HG03469 (cell line): Measurements from ENCODE around the gene RAB40C.

Experiments used
- ATAC-seq: cut with Tn5 transposase; IDR thresholded peaks from one replicate; pipeline ENCODE4 v1.9.1; 2021; ENCODE audit warnings: mild to moderate bottlenecking, moderate library complexity, moderate number of reproducible peaks; ENCODE audit not compliant: unreplicated experiment

The RAB40C gene

DNA sequence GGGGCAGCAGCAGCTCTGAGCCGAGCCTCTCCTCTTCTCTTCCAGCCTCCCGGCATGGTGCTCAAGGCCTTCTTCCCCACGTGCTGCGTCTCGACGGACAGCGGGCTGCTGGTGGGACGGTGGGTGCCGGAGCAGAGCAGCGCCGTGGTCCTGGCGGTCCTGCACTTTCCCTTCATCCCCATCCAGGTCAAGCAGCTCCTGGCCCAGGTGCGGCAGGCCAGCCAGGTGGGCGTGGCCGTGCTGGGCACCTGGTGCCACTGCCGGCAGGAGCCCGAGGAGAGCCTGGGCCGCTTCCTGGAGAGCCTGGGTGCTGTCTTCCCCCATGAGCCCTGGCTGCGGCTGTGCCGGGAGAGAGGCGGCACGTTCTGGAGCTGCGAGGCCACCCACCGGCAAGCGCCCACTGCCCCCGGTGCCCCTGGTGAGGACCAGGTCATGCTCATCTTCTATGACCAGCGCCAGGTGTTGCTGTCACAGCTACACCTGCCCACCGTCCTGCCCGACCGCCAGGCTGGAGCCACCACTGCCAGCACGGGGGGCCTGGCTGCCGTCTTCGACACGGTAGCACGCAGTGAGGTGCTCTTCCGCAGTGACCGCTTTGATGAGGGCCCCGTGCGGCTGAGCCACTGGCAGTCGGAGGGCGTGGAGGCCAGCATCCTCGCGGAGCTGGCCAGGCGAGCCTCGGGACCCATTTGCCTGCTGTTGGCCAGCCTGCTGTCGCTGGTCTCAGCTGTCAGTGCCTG lies 15.7 kb upstream of the RAB40C start:
- no peak for ATAC-seq

DNA sequence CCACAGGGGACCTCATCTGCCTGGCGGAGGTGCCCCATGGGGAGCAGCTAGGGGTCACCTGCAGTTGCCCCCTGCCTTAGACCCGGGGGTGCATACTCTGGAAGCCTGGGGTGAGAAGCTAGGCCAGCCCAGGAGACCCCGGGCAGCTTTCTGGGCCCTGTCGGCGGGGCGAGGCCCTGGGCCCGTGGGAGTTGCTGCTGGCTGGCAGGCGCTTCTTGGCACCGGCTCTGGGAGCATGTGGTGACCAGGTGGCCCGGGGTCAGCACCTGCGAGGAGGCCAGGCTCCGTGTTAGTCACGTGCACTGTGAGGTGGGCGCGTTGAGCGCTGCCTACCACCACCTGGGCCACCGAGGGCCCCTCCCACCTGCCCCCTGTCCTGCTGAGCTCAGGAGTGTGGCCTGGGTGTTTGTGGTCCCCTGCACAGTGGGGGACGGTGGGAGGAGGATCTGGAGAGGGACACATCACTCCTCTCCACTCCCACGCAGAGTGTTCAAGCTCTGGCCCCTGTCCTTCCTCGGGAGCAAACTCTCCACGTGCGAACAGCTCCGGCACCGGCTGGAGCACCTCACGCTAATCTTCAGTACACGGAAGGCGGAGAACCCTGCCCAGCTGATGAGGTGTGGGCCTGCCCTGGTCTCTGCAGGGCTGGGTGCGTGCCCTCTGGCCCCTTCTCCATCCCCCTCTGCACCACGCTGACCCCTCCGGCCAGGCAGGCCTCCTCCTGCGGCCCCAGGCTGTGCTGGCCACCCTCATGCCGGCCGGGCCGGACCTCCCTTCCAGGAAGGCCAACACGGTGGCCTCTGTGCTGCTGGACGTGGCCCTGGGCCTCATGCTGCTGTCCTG lies 14.3 kb upstream of the RAB40C start:
- no peak for ATAC-seq

DNA sequence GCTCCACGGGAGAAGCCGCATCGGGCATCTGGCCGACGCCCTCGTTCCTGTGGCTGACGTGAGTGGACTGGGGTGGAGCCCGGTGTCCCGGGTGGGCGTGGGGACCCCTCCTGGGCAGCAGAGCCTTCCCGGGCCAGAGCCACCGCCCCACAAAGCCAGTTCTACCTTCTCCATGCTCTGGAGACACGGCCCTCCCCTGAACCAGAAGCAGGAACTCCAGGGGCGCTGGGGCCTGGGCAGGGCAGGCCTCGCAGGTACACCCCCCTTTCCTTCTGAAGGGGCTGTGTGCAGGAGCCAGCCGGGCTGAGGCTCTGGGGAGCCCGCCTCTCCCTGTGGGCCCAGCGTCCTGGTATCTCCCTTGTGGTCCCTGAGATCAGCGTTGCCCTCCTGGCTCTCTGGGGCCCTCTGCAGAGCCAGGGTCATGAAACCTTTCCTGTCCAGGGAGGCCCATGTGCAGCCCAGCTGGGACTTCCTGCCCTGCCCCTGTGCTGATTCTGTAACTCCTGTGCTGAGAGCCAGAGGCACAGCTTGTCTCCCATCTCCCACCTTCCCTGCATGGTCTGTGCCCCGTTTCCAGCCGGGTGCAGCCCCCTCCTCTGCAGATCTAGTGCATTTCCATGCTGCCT lies 13.6 kb upstream of the RAB40C start:
- no peak for ATAC-seq

- no peak for ATAC-seq
Observed at GRCh38 chr16:576823-577201, 13.1 kb upstream of the RAB40C start.

GRCh38 chr16:577796-578195 lies 12.1 kb upstream of the RAB40C start:
- no peak for ATAC-seq

GRCh38 chr16:578232-578869 lies 11.5 kb upstream of the RAB40C start:
- no peak for ATAC-seq

GRCh38 chr16:578870-579405 lies 10.9 kb upstream of the RAB40C start:
- ATAC-seq = no peak

- no peak for ATAC-seq
Observed at GRCh38 chr16:580141-580945, 9.5 kb upstream of the RAB40C start.

- no peak for ATAC-seq
Observed at GRCh38 chr16:580946-581498, 8.8 kb upstream of the RAB40C start.

GRCh38 chr16:582218-582613 lies 7.7 kb upstream of the RAB40C start:
- ATAC-seq = no peak

- ATAC-seq = no peak
Observed at GRCh38 chr16:582614-583331, 7.1 kb upstream of the RAB40C start.

DNA sequence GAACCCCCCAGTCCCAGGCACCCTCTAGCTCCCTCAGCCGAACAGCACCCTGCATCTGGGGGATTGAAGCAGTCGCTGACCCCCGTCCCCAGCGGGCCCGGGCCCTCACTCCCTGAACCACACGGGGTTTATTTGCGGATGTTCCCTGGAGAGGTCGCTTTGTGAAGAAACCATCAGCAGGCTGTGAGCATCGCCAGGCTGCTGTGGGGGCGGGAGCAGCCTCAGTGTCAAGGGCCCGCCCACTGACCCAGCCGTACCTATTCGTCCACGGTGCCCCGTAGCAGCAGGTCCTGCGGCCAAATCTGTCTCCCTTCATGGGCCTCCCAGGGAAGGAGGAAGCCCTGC lies 6.4 kb upstream of the RAB40C start:
- no peak for ATAC-seq

DNA sequence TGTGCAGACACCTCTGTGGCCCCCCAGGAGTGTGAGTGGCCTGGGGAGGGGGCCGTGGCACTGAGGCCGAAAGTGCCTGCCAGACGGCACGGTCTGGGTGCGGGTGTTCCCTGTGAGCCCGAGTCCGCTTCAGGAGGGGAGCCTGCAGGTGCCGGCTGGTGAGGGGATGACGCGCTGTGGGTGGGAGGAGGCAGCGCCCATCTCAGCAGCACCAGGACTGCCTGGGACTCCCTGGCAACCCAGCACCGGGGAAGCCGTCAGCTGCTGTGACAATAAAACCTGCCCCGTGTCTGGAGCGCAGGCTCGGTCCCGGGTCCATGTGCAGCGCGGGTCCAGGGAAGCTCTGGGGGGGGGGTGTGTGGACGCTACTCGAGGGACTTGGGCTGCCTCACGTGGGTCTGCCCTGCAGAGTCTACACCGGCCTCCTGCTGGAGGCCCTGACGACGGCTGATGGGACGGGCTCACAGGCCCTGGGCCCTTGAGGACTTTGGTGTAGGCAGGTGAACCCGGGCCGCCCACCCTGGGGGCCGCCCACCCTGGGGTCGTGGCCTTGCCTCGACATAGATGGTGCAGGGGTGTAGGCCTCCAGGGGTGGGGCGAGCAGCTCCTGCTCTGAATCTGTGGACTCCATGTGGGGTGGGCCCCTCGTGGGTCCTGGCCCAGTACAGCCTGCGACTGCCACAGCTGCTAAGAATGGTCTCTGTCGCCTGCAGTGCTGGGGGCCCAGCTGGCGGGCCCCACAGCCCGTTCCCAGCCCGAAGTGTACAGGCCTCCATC lies 5.9 kb upstream of the RAB40C start:
- ATAC-seq = no peak

GRCh38 chr16:585351-585750 lies 4.5 kb upstream of the RAB40C start:
- ATAC-seq = no peak

GRCh38 chr16:586047-586644 lies 3.7 kb upstream of the RAB40C start:
- ATAC-seq = no peak

- ATAC-seq = no peak
Observed at GRCh38 chr16:586645-587590, 2.9 kb upstream of the RAB40C start.

DNA sequence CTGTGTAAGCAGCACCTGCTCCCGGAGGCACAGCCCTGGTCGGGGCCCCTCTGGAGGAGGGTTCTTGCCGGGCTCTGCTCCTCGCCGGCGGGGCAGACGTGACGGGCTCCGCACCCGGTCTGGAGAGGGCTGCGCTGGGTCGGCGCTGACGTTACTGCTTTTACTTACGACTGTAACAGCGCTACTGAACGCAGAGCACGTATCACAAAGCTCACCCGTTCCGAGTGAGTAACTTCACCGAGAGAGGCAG lies 1.3 kb upstream of the RAB40C start:
- ATAC-seq = no peak
